Body of pancreas (tissue), 4 donors: ENCODE measurements around the gene SYNE1. TPM values are rescaled to one million over a fixed set of nuclear protein-coding genes. Genes with fewer than 3 reads are reported as not detected.
"Not testable (repeated sequence)": the region's sequence is repeated elsewhere in the genome, so short reads cannot be mapped to it uniquely, and the experiment has no call there.

Experiments
- ATAC-seq: fragments of 150-250 bp; one replicate; pipeline ENCODE4 v1.9.1; 2016
- DNase-seq, 4 donors: peaks; one replicate each; pipeline ENCODE4 v3.0.0-alpha.2; 2019
- H3K27ac ChIP-seq, 4 donors: fragments of 200-600 bp; sonication (generic); 1 replicate in 3 of 4; 2 replicates in 1 of 4; pipeline versions ENCODE4 v1.5.1 to v1.6.1; 2016 to 2019; ENCODE audit warnings: mild to moderate bottlenecking in 1 of 4, mixed read lengths in 1 of 4, moderate library complexity in 1 of 4
- H3K27me3 ChIP-seq, 2 donors: fragments of 200-600 bp; sonication (generic); one replicate each; pipeline ENCODE4 v1.6.0; 2016; ENCODE audit warnings: mild to moderate bottlenecking in 1 of 2
- H3K36me3 ChIP-seq, 2 donors: fragments of 200-600 bp; sonication (generic); replicated peaks in 1 of 2; 2 replicates each; pipeline ENCODE4 v1.5.1; 2016; ENCODE audit warnings: low read depth in 2 of 2; ENCODE audit not compliant: insufficient read depth in 1 of 2
- H3K4me1 ChIP-seq: fragments of 200-600 bp; sonication (generic); one replicate; pipeline ENCODE4 v1.6.0; 2016
- H3K4me3 ChIP-seq, 2 donors: fragments of 200-600 bp; sonication (generic); 1 replicate in 1 of 2; 2 replicates in 1 of 2; pipeline ENCODE4 v1.5.1; 2016 to 2019
- H3K9me3 ChIP-seq, 3 donors: fragments of 200-600 bp; sonication (generic); 1 replicate in 2 of 3; 2 replicates in 1 of 3; pipeline ENCODE4 v1.5.1; 2016
- CTCF ChIP-seq, 7 experiments: fragments of 450-650 bp in 4 of 7; fragments of 200-600 bp in 3 of 7; sonication (generic) in 3 of 7; IDR thresholded peaks; one replicate each; pipeline ENCODE4 v1.5.1; 2016 to 2019; ENCODE audit warnings: antibody characterized with exemption in 7 of 7
- POLR2A ChIP-seq, 3 donors: fragments of 450-650 bp; IDR thresholded peaks; one replicate each; pipeline ENCODE4 v1.6.1; 2016; ENCODE audit warnings: antibody characterized with exemption in 3 of 3, mild to moderate bottlenecking in 2 of 3
- WGBS, 2 donors: methylation state at CpG; one replicate each; pipeline ENCODE4 v1.1.5; 2017; 5-methylcytosine and 5-hydroxymethylcytosine counted together
- intact Hi-C: fragments of 100-400 bp; cut with DNase I; formaldehyde crosslinking; loops from one replicate; pipeline ENCODE4 v1.15.1; 2023
- total RNA-seq, 2 donors: library from RNA; depleted of rRNA; stranded (reverse); fragments of >200 nt; gene quantifications; one replicate each; pipeline ENCODE4 v1.1.0, GENCODE V29; 2016

The SYNE1 gene
- total RNA-seq, 2 donors from 2014 or later = 109 to 123 TPM

GRCh38 chr6:152334555-152334954 is 302.6 kb downstream of the SYNE1 start:
- 91 to 96% methylated on average over 4 of the region's 4 CpGs for WGBS, 2 donors
- Histone ChIP-seq H3K27ac (no peak overlapping the region), H3K27me3 (no peaks in the 10 kb centered on the region), H3K4me3 (no peak overlapping the region), H3K4me1 (no peaks in the 10 kb centered on the region), H3K9me3 (no peaks in the 10 kb centered on the region), H3K36me3 (peaks cover 0 to 19% of the 10 kb centered on the region in 2 donors)
- intact Hi-C loops = no loop called here
- no peak for DNase-seq
- ATAC-seq = no peak
- TF ChIP-seq POLR2A (IDR thresholded peaks at IDR 0.05) (no peak), CTCF (IDR thresholded peaks at IDR 0.05) (no peak)

- intact Hi-C loops = no loop called here
- no peak overlapping the region for H3K4me3 ChIP-seq
- H3K36me3 ChIP-seq = peaks cover 4 to 19% of the 10 kb centered on the region in 2 donors
- ATAC-seq (no peak), DNase-seq (no peak)
- H3K9me3 ChIP-seq = no peaks in the 10 kb centered on the region
- TF ChIP-seq POLR2A (IDR thresholded peaks at IDR 0.05) (no peak), CTCF (IDR thresholded peaks at IDR 0.05) (no peak)
- H3K27ac ChIP-seq = no peak overlapping the region
- WGBS, 2 donors = 85 to 89% methylated on average over 7 of the region's 7 CpGs
- no peaks in the 10 kb centered on the region for H3K4me1 ChIP-seq
- H3K27me3 ChIP-seq = no peaks in the 10 kb centered on the region
Measured at GRCh38 chr6:152330961-152331360, 306.2 kb downstream of the SYNE1 start.

GRCh38 chr6:152329638-152330448 is 307.3 kb downstream of the SYNE1 start:
- WGBS, 2 donors = 84 to 96% methylated on average over 13 of the region's 13 CpGs
- no peak overlapping the region for H3K27ac ChIP-seq
- peaks cover 4 to 23% of the 10 kb centered on the region in 2 donors for H3K36me3 ChIP-seq
- DNase-seq = no peak
- intact Hi-C loops = no loop called here
- no peaks in the 10 kb centered on the region for H3K27me3 ChIP-seq
- H3K4me1 ChIP-seq = no peaks in the 10 kb centered on the region
- TF ChIP-seq POLR2A (IDR thresholded peaks at IDR 0.05) (no peak), CTCF (IDR thresholded peaks at IDR 0.05) (no peak)
- H3K4me3 ChIP-seq = no peak overlapping the region
- no peaks in the 10 kb centered on the region for H3K9me3 ChIP-seq
- no peak for ATAC-seq

- ATAC-seq, intact Hi-C loops, H3K27ac ChIP-seq, H3K4me1 ChIP-seq, H3K4me3 ChIP-seq, H3K27me3 ChIP-seq, DNase-seq, H3K9me3 ChIP-seq: not testable (repeated sequence)
- peaks cover 4 to 17% of the 10 kb centered on the region in 2 donors for H3K36me3 ChIP-seq
- 88 to 91% methylated on average over 3 of the region's 3 CpGs for WGBS, 2 donors
Measured at GRCh38 chr6:152328200-152328599, 309.0 kb downstream of the SYNE1 start.

GRCh38 chr6:152323376-152323775 is 313.8 kb downstream of the SYNE1 start:
- no peaks in the 10 kb centered on the region for H3K4me1 ChIP-seq
- H3K9me3 ChIP-seq = no peaks in the 10 kb centered on the region
- no peak for ATAC-seq
- TF ChIP-seq POLR2A (IDR thresholded peaks at IDR 0.05) = no peak
- TF ChIP-seq CTCF (IDR thresholded peaks at IDR 0.05) = no peak
- intact Hi-C loops = no loop called here
- no peak overlapping the region for H3K4me3 ChIP-seq
- DNase-seq = no peak
- H3K27me3 ChIP-seq = no peaks in the 10 kb centered on the region
- no peak overlapping the region for H3K27ac ChIP-seq
- peaks cover 4 to 19% of the 10 kb centered on the region in 2 donors for H3K36me3 ChIP-seq
- whole genome bisulfite sequencing, 2 donors = 88 to 97% methylated on average over 13 of the region's 13 CpGs
